B cell (primary cell): ENCODE measurements around the gene H1-8.

Experiments
- CTCF ChIP-seq: fragments of 200-600 bp; IDR thresholded peaks from one replicate; pipeline ENCODE4 v1.8.0; 2022; ENCODE audit warnings: antibody characterized with exemption, mild to moderate bottlenecking
- EZH2 ChIP-seq: IDR thresholded peaks from 2 replicates; pipeline ENCODE4 v1.6.1; 2012; ENCODE audit warnings: borderline replicate concordance, low read depth, mild to moderate bottlenecking, moderate library complexity, low read length; ENCODE audit not compliant: insufficient read depth, poor library complexity, severe bottlenecking

GRCh38 chr3:129592381-129593131, 49.6 kb downstream of the H1-8 start:
- TF ChIP-seq CTCF = no peak
- no peak for TF ChIP-seq EZH2
